Sigmoid colon (tissue), 7 donors: ENCODE results near the gene SRGAP1. TPM values are rescaled to one million over a fixed set of nuclear protein-coding genes. Genes with fewer than 3 reads are reported as not detected.

ENCODE experiments used
- DNase-seq: peaks from one replicate; pipeline ENCODE4 v3.0.0-alpha.2; 2019
- H3K27ac ChIP-seq, 4 donors: fragments of 200-600 bp; sonication (generic); one replicate each; pipeline ENCODE4 v1.5.1; 2016 to 2019; ENCODE audit warnings: mild to moderate bottlenecking in 1 of 4
- H3K27me3 ChIP-seq, 3 donors: fragments of 200-600 bp; sonication (generic); one replicate each; pipeline ENCODE4 v1.5.1; 2019; ENCODE audit warnings: mild to moderate bottlenecking in 1 of 3
- H3K36me3 ChIP-seq, 4 donors: fragments of 200-600 bp; sonication (generic); one replicate each; pipeline ENCODE4 v1.5.1; 2016 to 2019
- H3K4me1 ChIP-seq, 4 donors: fragments of 200-600 bp; sonication (generic); one replicate each; pipeline ENCODE4 v1.5.1; 2017 to 2019
- H3K4me3 ChIP-seq, 4 donors: fragments of 200-600 bp; sonication (generic); one replicate each; pipeline ENCODE4 v1.5.1; 2017 to 2019; ENCODE audit warnings: mild to moderate bottlenecking in 2 of 4, moderate library complexity in 1 of 4
- H3K9me3 ChIP-seq, 4 donors: fragments of 200-600 bp in 3 of 4; sonication (generic) in 3 of 4; one replicate each; pipeline versions ENCODE4 v1.5.1 to v1.6.1; 2013 to 2019
- CTCF ChIP-seq, 4 experiments: fragments of 450-650 bp in 3 of 4; fragments of 200-600 bp in 1 of 4; IDR thresholded peaks; one replicate each; pipeline ENCODE4 v1.5.1; 2016 to 2019; ENCODE audit warnings: antibody characterized with exemption in 4 of 4, mild to moderate bottlenecking in 3 of 4, moderate library complexity in 2 of 4
- EP300 ChIP-seq, 4 donors: sonication (generic); formaldehyde crosslinking; IDR thresholded peaks; one replicate each; pipeline ENCODE4 v1.6.1; 2017; ENCODE audit warnings: antibody characterized with exemption in 4 of 4
- POLR2A ChIP-seq, 2 donors: fragments of 450-650 bp; IDR thresholded peaks; one replicate each; pipeline ENCODE4 v1.6.1; 2016; ENCODE audit warnings: antibody characterized with exemption in 2 of 2, mild to moderate bottlenecking in 2 of 2, moderate library complexity in 2 of 2
- POLR2AphosphoS5 ChIP-seq, 4 donors: sonication (generic); formaldehyde crosslinking; IDR thresholded peaks; one replicate each; pipeline ENCODE4 v1.6.1; 2017; ENCODE audit warnings: antibody characterized with exemption in 4 of 4
- WGBS, 2 donors: extraction: QIAGEN DNeasy Blood & Tissue Kit; methylation state at CpG; one replicate each; pipeline ENCODE4 v1.1.7; 2013; 5-methylcytosine and 5-hydroxymethylcytosine counted together
- intact Hi-C: fragments of 100-400 bp; cut with DNase I; formaldehyde crosslinking; loops from one replicate; pipeline ENCODE4 v1.15.1; 2023
- polyA plus RNA-seq, 3 donors: library from polyadenylated mRNA; stranded (reverse); fragments of 200-250 nt; gene quantifications; one replicate each; pipeline ENCODE4 v1.2.3, GENCODE V29; 2013
- total RNA-seq, 4 donors: library from RNA; depleted of rRNA; stranded (reverse); fragments of >200 nt; gene quantifications; one replicate each; pipeline ENCODE4 v1.1.0, GENCODE V29; 2016
- donor health status: healthy with polysubstance abuse.
- donor health status: Bipolar disorder and iron deficiency.
- donor health status: healthy.

Gene SRGAP1
- total and polyA plus RNA-seq, 7 donors: 2.4 to 16.3 (median 5.4) TPM

GRCh38 chr12:64186789-64187188, 342.3 kb downstream of the SRGAP1 start:
- Histone ChIP-seq H3K27me3 (no peaks in the 10 kb centered on the region), H3K36me3 (no peaks in the 10 kb centered on the region), H3K9me3 (no peaks in the 10 kb centered on the region), H3K27ac (no peak overlapping the region), H3K4me1 (peaks cover 0 to 5% (median 2%) of the 10 kb centered on the region in 4 donors), H3K4me3 (no peak overlapping the region)
- intact Hi-C loops: loop anchor here (10.0 kb wide), 1 partner anchor 202 kb away; no protein-coding TSS in a partner anchor
- TF ChIP-seq CTCF (IDR thresholded peaks at IDR 0.05): no peak
- no peak for TF ChIP-seq EP300 (IDR thresholded peaks at IDR 0.05)
- TF ChIP-seq POLR2A (IDR thresholded peaks at IDR 0.05): no peak
- TF ChIP-seq POLR2AphosphoS5 (IDR thresholded peaks at IDR 0.05): no peak
- WGBS, 2 donors: 72 to 79% methylated on average over 2 of the region's 2 CpGs
- DNase-seq: no peak

- WGBS, 2 donors: 78 to 84% methylated on average over 3 of the region's 3 CpGs
- intact Hi-C loops: loop anchor here (10.0 kb wide), 1 partner anchor 203 kb away; no protein-coding TSS in a partner anchor
Measured at GRCh38 chr12:64187370-64187769, 342.9 kb downstream of the SRGAP1 start.

GRCh38 chr12:64187794-64188193, 343.3 kb downstream of the SRGAP1 start:
- Histone ChIP-seq H3K4me1 (no peaks in the 10 kb centered on the region), H3K27ac (no peak overlapping the region), H3K9me3 (no peaks in the 10 kb centered on the region), H3K27me3 (no peaks in the 10 kb centered on the region), H3K36me3 (no peaks in the 10 kb centered on the region), H3K4me3 (no peak overlapping the region)
- TF ChIP-seq POLR2AphosphoS5 (IDR thresholded peaks at IDR 0.05) (no peak), CTCF (IDR thresholded peaks at IDR 0.05) (no peak), POLR2A (IDR thresholded peaks at IDR 0.05) (no peak), EP300 (IDR thresholded peaks at IDR 0.05) (no peak)
- WGBS, 2 donors: 84 to 89% methylated on average over 2 of the region's 2 CpGs
- DNase-seq: no peak
- intact Hi-C loops: loop anchor here (10.0 kb wide), 1 partner anchor 203 kb away; no protein-coding TSS in a partner anchor

More at GRCh38 chr12:64187370-64187769, 342.9 kb downstream of the SRGAP1 start:
- DNase-seq: no peak
- no peaks in the 10 kb centered on the region for H3K27me3 ChIP-seq
- no peak for TF ChIP-seq CTCF (IDR thresholded peaks at IDR 0.05)
- no peak for TF ChIP-seq POLR2A (IDR thresholded peaks at IDR 0.05)
- TF ChIP-seq POLR2AphosphoS5 (IDR thresholded peaks at IDR 0.05): no peak
- TF ChIP-seq EP300 (IDR thresholded peaks at IDR 0.05): no peak
- peaks cover 0 to 2% (median 0%) of the 10 kb centered on the region in 4 donors for H3K4me1 ChIP-seq
- no peak overlapping the region for H3K27ac ChIP-seq
- no peaks in the 10 kb centered on the region for H3K36me3 ChIP-seq
- H3K4me3 ChIP-seq: no peak overlapping the region
- H3K9me3 ChIP-seq: no peaks in the 10 kb centered on the region

- TF ChIP-seq POLR2A (IDR thresholded peaks at IDR 0.05): no peak
- TF ChIP-seq CTCF (IDR thresholded peaks at IDR 0.05): no peak
- no peak for TF ChIP-seq EP300 (IDR thresholded peaks at IDR 0.05)
- no peak for TF ChIP-seq POLR2AphosphoS5 (IDR thresholded peaks at IDR 0.05)
- Histone ChIP-seq H3K36me3 (peaks cover 0 to 11% (median 0%) of the 10 kb centered on the region in 4 donors), H3K4me1 (no peaks in the 10 kb centered on the region), H3K9me3 (no peaks in the 10 kb centered on the region), H3K27me3 (no peaks in the 10 kb centered on the region), H3K4me3 (no peak overlapping the region), H3K27ac (no peak overlapping the region)
- 33 to 78% methylated on average over 1 of the region's 1 CpG for WGBS, 2 donors
- intact Hi-C loops: loop anchor here (10.0 kb wide), 1 partner anchor 205 kb away; no protein-coding TSS in a partner anchor
- no peak for DNase-seq
Measured at GRCh38 chr12:64189530-64189929, 345.0 kb downstream of the SRGAP1 start.

GRCh38 chr12:64190140-64190539, 345.6 kb downstream of the SRGAP1 start:
- Histone ChIP-seq H3K36me3 (peaks cover 0 to 16% (median 0%) of the 10 kb centered on the region in 4 donors), H3K27me3 (no peaks in the 10 kb centered on the region), H3K4me3 (no peak overlapping the region), H3K9me3 (no peaks in the 10 kb centered on the region), H3K27ac (no peak overlapping the region), H3K4me1 (no peaks in the 10 kb centered on the region)
- no peak for DNase-seq
- TF ChIP-seq POLR2A (IDR thresholded peaks at IDR 0.05) (no peak), EP300 (IDR thresholded peaks at IDR 0.05) (no peak), CTCF (IDR thresholded peaks at IDR 0.05) (no peak), POLR2AphosphoS5 (IDR thresholded peaks at IDR 0.05) (no peak)
- intact Hi-C loops: no loop called here
